GM18520 (cell line): ENCODE data around the gene RALA.

ENCODE experiments used
- ATAC-seq: cut with Tn5 transposase; IDR thresholded peaks from one replicate; pipeline ENCODE4 v1.9.1; 2021; ENCODE audit not compliant: unreplicated experiment

Gene RALA

DNA sequence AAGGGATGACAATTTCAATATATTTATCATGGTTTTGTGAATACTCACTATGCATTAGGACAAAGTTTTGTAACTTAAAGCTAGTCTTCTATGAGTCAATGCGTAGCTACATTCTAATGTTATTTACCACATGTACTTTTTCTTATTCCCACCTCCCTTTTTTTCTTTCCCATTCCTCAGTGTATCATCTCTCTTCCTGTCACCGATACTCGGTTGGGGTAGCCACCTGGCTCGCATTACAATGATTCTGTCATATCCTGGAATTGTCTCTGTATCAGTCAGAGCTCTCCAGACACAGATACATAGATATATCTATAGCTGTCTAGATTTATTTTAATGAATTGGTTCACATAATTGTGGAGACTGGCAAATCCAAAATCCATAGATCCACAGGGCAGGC is 9.8 kb upstream of the RALA start:
- no peak for ATAC-seq

DNA sequence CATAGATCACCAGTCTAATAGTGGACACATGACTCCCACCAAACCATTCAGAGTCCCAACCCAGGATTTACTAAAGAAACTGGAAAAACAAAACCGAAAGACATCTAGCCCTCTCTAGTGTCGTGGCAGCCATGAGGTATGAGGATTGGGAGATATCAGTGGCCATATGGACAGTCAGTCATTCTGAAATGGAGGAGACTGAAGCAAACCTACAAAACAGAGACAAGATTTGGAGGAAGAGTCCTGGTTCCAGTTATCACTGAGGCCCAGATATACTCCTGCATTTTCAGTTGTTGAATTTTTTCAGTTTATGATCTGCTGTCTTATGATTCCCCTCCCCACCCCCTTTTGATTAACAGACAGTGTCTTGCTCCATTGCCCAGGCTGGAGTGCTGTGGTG is 9.1 kb upstream of the RALA start:
- no peak for ATAC-seq

DNA sequence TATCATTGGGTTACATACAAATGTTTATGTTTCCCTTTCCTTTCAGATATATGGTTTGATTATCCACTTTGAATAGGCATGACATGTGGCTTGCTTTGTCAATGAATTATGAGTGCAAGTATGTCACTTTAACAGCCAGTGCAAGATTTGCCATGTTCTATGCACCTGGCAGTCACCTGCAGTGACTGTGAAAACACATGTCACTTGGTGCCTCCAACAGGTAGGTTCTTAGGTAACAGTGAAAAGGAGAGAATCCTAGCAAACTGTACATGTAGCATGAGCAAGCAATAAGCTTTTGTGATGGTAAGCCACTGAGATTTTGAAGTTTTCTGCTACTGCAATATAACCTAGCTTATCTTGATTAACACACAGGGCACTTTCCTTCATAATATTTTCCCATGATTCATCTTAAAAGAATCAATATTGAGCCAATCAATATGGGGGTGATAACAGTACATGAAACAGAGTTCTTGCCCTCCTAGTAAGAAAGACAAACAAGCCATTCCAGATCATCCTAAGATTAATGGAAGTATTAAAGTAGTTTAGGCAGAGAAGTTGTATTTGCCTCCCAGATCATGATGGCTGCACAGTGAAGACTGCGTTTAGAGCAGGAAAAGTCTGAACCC is 7.9 kb upstream of the RALA start:
- no peak for ATAC-seq

DNA sequence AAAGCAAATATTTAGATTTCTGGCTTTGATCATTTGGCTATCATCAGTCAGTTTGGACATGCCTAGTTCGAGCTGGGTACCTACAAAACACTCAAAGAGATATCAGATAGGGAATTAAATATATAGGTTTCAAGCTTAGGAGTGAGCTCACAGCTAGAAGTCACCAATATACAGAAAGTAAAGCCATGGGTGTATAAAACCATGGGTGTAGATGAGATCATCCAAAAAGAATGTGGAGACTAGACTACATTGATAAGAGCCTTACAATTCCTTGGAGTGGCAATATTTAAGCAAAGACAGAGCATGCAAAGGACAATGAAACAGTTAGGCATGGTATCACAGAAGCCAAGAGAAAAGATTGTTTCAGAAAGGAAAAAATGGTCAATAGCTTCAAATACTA is 7.2 kb upstream of the RALA start:
- ATAC-seq: no peak

DNA sequence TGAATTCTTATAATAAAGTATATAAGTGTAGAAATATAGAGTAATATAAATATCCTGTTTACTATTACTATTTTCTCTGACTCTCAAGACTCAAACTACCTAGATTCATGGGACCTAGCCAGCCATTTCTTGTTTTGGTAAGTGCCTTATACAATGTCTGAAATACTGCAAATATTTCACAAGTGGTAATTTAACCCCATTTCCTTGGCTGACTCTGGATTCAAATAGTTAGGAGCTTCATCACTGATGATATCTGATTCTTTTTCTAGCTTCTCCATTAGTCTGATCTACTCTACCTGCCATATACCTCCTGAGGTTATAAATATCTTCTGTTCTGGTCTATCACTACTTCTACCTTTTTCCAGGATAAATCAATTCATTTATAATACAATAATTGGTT is 6.4 kb upstream of the RALA start:
- no peak for ATAC-seq

DNA sequence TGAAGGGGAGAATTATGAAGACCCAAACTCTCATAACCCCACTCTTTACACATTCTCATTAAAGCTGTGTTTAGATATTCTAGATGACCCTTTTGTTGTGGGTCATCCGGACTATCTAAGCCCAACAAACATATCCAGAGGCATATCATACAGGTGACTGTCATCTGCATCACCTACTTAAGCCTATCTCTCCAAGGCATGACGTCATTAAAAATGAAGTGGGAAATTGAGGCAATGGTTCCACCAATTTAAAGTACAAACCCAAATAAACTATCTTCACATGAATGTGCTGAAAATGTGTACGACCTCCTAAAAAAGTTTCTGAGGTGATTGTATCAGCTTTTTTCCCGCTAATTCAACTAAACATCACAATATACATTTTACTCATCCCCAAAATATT is 4.5 kb upstream of the RALA start:
- ATAC-seq: no peak

DNA sequence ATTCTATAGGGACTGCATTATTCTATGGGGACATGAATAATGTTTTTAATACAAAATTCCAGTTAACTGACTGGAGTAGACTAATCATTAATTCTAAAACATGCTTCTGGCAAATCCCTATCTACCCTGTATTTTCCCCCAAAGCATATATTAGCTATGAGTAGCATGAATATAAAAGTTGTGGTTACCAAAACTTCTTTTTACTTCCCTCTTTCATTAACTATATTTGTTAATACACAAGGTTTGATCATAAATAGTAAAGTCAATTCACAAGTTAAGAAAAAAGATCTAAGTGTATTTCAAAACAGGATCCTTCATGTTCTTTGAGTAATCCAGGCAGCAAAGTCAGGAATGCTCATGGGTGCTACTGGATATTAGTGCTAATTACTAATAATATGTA is 2.9 kb upstream of the RALA start:
- ATAC-seq: no peak

DNA sequence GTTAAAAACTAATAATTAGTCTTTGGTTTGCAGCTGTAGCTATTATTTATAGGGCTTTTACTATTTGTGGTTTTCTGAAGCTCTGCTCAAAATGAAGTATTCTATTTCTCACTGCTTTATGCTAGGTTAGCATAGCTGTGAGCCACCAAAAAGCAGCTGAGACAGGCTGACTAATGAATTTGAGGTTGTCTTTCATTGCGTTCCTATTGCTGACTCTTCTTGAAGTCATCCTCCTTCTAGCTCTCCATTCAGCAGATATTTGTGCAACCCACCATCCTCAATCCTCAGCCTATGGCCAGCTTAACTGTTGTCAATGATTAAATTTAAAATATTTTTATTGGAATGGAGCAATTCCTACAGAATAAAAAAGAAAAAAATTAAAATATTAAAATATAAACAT is 2.1 kb upstream of the RALA start:
- no peak for ATAC-seq

DNA sequence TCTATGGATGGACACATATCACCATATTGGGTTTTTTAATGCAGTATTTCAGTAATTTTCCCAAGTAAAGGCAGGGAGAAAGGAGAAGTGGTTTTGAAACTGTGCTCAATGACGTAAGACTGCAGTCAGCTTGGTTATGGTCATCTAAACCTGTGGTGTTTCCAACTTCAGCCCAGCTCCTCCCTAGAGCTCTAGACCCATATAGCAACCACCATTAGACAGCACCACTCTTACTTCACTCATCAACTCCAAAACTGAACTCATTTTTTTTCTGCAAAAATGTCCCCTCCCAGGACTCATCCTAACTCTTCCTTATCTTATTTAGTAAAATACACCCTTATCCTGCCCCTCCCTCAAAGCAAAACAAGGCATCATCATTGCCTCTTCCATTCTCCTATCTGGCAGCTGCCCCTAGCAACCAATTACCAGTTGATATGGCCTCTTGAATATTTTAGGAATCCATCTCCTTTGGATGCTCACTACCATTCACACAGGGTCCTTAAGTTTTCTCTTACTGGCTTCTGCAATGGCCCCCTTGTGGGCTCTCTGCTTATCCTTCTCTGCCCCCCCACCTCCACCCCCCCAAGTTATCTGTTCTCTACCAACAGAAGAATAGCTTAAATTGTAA is 1.5 kb upstream of the RALA start:
- ATAC-seq: peak; percentile 29

DNA sequence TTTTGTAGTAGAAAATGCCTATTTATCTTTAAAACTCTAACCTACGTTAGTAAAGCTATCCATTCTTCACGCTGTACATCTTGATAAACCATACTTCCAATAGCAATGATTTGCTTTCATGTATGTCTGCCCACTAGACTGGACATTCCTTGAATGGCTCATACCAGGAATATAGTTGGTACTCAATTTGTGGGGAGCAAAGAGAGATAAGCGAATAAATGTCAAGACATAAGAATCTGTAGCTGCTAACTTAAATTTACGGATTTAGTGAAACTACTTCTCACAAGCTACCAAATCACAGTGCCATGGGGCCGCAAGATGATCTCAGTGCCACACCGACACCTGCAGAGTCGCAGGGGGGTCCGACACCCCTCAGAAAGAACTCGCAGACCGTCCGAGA is 763 bp upstream of the RALA start:
- ATAC-seq: no peak

DNA sequence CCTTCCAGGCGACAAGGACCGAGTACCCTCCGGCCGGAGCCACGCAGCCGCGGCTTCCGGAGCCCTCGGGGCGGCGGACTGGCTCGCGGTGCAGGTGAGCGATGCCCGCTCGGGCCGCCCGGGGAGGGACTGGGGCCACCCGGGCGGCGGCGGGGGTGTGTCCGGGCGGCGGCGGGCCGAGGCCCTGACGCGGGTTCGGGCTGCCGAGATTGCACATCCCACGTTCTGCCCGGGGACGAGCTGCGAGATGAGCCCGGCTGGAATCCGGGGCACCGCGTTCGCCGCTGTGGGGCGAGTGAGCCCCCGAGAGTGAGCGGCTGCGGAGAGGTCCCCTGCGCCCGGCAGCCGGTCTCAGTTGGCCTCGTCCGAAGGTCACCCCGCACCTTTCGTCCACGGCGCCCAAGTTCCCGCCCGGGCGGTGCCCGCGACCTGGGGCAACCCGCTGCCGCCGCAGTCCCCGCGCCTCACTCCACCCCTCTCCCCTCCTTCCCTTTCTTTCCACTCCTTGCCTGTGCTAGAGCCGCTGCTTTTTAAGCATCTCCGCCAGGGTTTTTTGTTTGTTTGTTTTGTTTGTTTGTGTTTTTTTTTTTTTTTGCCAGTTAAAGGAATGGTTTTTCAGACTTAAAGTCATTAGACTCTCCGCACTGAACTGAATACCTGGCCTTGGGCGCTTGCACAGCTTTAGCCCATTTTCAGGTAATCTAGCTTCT is 515 bp downstream of the RALA start:
- ATAC-seq: peak; percentile 27

DNA sequence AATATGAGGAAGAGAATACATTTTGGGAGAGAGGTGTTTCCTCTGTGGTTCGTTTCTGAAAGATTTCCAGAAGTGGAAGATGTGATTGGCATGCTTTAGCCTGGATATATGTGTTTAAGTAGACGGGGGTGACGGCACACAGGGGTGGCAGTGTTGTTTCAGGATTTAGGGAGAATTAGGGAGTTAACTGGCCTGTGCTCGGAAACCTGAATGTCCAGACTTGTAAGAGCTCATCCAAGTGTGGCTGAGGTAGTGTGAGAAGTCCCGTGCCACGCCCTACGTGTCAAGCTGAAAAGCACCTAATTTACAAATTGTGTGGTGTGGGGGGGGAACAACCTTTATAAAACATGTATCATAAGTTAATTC is 1.1 kb downstream of the RALA start:
- no peak for ATAC-seq

DNA sequence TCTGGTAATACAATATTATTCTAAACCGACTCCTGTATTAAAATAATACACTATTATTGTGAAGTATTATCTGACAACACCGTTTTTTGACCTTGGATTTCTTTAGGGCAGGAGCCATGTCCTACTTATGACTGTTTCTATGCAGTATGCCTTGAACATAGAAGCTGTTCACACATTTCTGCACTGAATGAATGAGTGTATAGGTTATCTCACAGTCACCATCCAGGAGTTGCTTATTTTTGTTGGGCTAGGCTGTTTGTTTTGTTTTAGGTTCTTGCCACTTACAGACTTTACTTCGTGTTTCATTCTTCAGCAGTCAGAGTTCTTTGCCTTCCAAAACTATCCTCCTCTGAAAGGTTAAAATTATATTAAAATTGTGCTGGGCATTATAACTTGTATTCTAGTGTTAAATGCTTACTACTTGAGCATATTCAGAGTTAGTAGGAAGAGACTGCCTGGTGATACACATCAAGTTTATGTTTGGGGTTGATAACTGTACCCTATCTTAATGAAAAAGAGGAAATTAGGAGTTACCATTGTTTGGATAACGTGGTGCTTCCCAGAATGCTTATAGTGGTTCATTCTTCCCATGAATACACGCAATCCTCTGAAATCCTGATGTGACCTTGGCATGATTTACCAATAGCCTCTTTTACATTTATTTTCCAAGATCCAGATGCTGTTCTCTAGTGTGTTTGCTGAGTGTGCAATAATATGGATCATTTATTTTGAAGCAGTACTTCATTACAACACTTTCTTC is 1.7 kb downstream of the RALA start:
- ATAC-seq: no peak

DNA sequence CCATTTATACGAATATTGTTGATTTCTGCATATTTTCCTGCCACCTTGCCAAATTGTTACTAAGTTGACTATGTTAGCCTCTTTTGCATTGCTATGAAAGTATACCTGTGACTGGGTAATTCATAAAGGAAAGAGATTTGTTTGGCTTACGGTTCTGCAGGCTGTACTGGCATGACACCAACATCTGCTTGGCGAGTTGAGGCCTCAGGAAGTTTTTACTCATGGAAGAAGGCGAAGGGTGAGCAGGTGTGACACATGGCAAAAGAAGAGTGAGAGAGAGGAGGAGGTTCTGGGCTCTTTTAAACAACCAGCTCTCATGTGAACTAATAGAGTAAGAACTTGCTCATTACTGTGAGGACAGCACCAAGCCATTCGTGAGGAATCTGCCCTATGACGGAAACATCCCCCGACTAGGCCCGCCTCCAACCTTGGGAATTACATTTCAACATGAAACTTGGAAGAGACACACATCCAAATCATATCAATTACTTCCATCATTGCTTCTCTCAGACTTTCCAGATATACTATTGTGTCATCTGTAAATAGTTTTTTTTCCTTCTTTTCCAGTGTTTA is 8.4 kb downstream of the RALA start:
- no peak for ATAC-seq

DNA sequence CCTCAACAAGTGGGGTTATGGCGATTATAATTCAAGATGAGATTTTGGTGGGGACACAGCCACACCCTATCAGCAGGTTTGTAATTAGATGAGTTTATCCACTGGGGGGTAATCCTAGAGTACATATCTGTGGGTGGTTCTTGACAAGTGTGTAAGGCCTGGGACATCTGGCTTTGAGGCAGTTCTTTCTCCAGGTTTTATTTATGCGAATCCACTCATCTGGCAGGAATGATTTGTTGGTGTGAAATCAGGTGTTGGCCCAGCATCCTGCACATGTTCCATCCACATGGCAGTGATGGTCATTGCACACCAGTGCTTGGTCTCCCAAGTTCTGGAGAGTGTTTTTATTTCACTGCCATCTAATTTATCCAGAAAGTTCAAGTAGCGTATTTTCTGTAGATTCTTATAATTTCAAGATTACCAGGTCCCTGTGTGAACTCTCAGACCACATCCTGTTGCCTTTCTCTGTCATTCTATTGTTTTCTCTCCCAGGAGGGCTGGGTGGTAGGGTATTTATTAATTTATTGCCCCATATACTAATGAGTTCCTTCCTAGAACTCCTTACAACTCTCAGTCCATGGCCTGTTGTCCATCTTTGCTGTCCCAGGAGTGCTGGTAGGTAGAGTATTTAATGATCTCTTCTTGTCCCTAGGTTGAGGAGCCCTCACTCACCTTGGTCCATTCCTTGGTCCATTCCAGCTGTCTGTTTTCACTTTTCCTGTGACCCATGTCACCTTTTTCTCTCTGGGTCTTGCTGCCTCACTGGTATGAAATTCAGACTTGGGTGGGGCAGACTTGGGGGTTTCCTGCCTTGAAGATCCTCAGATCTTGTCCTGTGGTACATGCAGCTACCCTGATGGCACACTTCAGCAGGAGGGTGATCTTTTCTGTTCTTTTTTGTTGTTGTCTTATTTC is 10.4 kb downstream of the RALA start:
- no peak for ATAC-seq

DNA sequence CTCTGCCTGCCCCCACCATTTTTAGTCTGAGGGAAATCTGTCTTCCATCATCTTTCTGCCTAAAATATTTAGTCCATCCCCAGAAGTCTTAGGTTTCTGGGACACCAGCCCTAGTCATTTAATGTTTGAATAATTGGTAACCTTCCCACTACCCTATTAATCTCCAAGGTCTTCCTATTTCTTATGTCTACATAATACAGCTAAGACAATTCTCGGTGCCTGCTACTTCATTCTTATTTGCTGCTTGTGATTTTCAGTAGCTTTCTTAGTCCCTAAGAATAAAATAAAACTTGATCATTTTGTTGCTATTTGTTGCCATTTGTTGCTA is 11.1 kb downstream of the RALA start:
- no peak for ATAC-seq

DNA sequence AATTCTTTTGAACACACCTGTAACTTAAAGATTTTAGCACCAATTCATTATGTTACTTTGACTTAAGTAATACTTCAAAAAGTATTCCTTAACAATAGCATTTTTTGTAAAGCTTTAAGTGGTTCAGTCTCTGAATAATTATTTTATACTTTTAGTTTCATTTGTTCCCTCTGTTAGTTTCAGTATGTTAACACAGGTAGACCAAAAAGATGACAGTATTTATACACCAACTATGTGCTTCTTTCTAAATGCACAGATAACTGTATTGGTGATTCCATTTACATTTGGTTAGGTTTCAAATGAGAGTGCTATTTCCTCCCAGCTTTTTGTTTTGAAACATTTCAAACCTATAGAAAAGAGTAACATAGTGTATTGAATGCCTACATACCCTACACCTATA is 14.0 kb downstream of the RALA start:
- no peak for ATAC-seq

DNA sequence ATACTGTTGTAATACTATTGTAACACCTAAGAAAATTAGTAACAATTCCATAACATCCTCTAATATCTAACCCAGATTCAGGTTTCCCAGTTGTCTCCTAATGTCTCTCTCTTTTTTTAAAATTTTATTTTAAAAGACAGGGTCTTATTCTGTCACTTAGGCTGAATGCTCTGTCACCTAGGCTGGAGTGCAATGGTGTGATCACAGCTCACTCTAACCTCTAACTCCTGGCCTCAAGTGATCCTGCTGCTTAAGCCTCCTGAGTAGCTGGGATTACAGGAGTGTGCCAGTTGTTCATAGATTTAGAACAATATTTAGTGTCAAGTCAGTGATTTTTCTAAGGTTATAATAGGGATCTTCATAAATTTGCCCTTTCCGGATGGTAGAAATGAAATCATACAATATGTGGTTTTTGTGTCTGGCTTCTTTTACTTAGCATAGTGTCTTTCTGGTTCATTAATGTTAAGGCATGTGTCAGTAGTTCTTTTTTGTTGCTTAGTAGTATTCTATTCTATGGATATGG is 14.7 kb downstream of the RALA start:
- no peak for ATAC-seq

DNA sequence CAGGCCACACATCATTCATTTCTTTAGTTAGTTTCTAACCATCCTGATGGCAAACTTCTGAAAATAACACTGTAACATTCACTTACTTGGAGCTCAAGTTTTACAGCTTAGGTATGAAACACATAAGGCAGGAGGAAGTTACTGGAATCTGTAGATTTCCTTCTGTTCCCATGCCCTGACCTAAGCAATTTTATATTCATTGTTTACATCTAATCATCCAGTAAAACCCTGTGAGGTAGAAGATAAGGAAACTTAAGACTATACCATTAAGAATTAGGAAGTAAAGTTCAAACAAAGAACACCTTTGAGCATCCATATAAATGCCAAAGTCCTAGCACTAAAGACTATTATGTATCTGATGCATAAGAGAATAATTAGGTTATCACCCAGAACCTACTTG is 19.5 kb downstream of the RALA start:
- ATAC-seq: no peak

DNA sequence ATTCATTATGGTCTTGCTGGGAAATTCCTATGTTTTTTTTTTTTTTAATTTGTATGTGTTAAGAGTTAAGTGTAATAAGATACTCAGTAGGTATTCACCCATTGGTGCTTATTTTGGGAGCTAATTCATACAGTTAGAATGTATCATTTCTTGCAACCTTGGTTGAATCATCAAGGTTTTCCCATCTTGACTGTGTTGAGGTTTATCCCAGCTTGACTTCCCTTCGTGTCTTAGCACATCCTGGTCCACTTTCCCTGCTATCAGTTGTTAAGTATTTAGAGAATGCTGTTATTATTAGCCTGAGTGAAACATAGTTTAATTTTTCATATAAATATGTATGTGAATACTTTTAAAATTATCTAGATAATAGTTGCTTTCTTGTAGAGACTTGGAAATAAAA is 20.8 kb downstream of the RALA start:
- ATAC-seq: no peak
